Neural crest cell (in vitro differentiated cells): ENCODE measurements around the gene CACNA2D2. TPM values are rescaled to one million over a fixed set of nuclear protein-coding genes. Genes with fewer than 3 reads are reported as not detected.

Source experiments
- DNase-seq: peaks from one replicate; pipeline ENCODE4 v3.0.0; 2021; ENCODE audit warnings: low read depth, mixed read lengths, low spot score
- H3K27ac Mint-ChIP-seq: one replicate; pipeline ENCODE4 v1.8.0; 2021; ENCODE audit warnings: mild to moderate bottlenecking, mixed read lengths; ENCODE audit not compliant: unreplicated experiment
- H3K27me3 Mint-ChIP-seq: 2 replicates; pipeline ENCODE4 v1.8.0; 2021; ENCODE audit warnings: low read depth, mild to moderate bottlenecking, mixed read lengths
- H3K36me3 Mint-ChIP-seq: 2 replicates; pipeline ENCODE4 v1.8.0; 2021; ENCODE audit warnings: low read depth, mild to moderate bottlenecking, mixed read lengths
- H3K4me1 Mint-ChIP-seq: 2 replicates; pipeline ENCODE4 v1.8.0; 2021; ENCODE audit warnings: mixed read lengths
- H3K4me3 Mint-ChIP-seq: one replicate; pipeline ENCODE4 v1.8.0; 2021; ENCODE audit warnings: mild to moderate bottlenecking, mixed read lengths
- H3K9me3 Mint-ChIP-seq: 2 replicates; pipeline ENCODE4 v1.8.0; 2021; ENCODE audit warnings: mixed read lengths
- CTCF ChIP-seq: fragments of 200-600 bp; sonication (generic); conservative IDR thresholded peaks from 2 replicates; pipeline ENCODE4 v1.5.0; 2021; ENCODE audit warnings: antibody characterized with exemption, mild to moderate bottlenecking
- total RNA-seq: library from RNA; stranded (reverse); gene quantifications from 2 replicates; pipeline ENCODE4 v1.2.1, GENCODE V29; 2021

CACNA2D2 gene
- total RNA-seq, 1 donor from 2014 or later: 8.7 TPM

DNA sequence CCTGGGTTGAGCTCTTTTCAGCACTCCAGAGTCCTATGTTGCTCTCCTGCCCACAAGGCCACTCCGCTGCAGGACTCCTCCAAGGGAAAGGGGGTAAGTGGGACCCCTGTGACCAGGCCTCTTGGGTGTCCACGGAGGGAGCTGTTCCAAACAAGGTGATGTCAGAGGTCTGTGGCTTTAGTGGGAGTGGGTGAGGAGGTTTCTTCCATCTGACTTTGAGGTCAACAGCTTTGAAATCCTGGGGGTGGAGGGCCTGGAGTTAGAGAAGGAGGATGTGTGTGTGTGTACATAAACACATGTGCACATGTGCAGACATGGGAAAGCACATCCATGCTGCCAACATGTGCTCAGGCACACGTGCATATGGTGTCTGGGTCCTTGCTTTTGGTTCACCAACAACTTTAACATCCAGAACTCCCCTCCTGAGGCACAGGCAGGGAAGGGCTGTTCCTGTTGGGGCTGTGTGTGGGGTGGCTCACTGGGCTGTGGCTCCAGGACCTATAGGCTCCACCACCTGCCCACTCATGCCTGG, 92.8 kb downstream of the CACNA2D2 start:
- H3K27me3 Mint-ChIP-seq: no peaks in the 10 kb centered on the region
- no peak overlapping the region for H3K4me3 Mint-ChIP-seq
- no peak for DNase-seq
- H3K27ac Mint-ChIP-seq: peak overlapping the region; percentile 67
- peaks cover 5% of the 10 kb centered on the region for H3K4me1 Mint-ChIP-seq
- no peak for TF ChIP-seq CTCF
- no peaks in the 10 kb centered on the region for H3K36me3 Mint-ChIP-seq
- H3K9me3 Mint-ChIP-seq: no peaks in the 10 kb centered on the region

GRCh38 chr3:50410185-50410584, 93.2 kb downstream of the CACNA2D2 start:
- Mint-ChIP-seq H3K27me3 (no peaks in the 10 kb centered on the region), H3K4me1 (peaks cover 5% of the 10 kb centered on the region), H3K36me3 (no peaks in the 10 kb centered on the region), H3K4me3 (no peak overlapping the region), H3K27ac (peak overlapping the region; percentile 67), H3K9me3 (no peaks in the 10 kb centered on the region)
- TF ChIP-seq CTCF: no peak
- DNase-seq: no peak

- no peak for TF ChIP-seq CTCF
- no peaks in the 10 kb centered on the region for H3K36me3 Mint-ChIP-seq
- DNase-seq: no peak
- no peaks in the 10 kb centered on the region for H3K9me3 Mint-ChIP-seq
- peaks cover 5% of the 10 kb centered on the region for H3K4me1 Mint-ChIP-seq
- no peak overlapping the region for H3K4me3 Mint-ChIP-seq
- no peak overlapping the region for H3K27ac Mint-ChIP-seq
- no peaks in the 10 kb centered on the region for H3K27me3 Mint-ChIP-seq
Measured at GRCh38 chr3:50408443-50408944, 94.9 kb downstream of the CACNA2D2 start.

GRCh38 chr3:50406487-50406886, 96.9 kb downstream of the CACNA2D2 start:
- H3K4me1 Mint-ChIP-seq: peaks cover 5% of the 10 kb centered on the region
- H3K36me3 Mint-ChIP-seq: no peaks in the 10 kb centered on the region
- no peaks in the 10 kb centered on the region for H3K27me3 Mint-ChIP-seq
- H3K4me3 Mint-ChIP-seq: no peak overlapping the region
- no peak for TF ChIP-seq CTCF
- no peaks in the 10 kb centered on the region for H3K9me3 Mint-ChIP-seq
- DNase-seq: no peak
- peak overlapping the region; percentile 20 for H3K27ac Mint-ChIP-seq

DNA sequence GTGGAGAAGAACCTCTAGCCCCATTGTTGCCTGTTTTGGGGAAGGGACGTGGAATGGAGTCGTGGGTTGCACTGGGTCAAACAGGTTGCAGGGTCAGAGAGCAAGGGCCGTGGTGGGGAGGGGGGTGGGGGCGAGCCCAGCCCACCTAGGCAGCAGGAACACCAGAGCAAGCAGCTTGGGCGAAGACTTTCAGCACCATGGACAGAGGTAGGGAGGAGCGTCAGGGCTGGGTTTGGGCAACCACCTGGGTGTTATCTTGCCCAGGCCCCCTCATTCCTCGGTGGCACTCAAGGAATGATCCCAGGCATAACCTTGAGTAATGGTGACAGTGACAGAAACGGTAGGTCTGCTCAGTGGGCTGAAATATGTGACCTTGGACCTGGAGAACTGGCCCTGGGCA, 98.2 kb downstream of the CACNA2D2 start:
- Mint-ChIP-seq H3K9me3 (no peaks in the 10 kb centered on the region), H3K27ac (no peak overlapping the region), H3K36me3 (no peaks in the 10 kb centered on the region)

More for the DNA sequence above, 98.2 kb downstream of the CACNA2D2 start:
- Mint-ChIP-seq H3K4me1 (peaks cover 5% of the 10 kb centered on the region), H3K4me3 (no peak overlapping the region), H3K27me3 (no peaks in the 10 kb centered on the region)
- TF ChIP-seq CTCF: no peak
- peak; percentile 49 for DNase-seq
